ENCODE measurements around the gene CD244.

Gene CD244

GRCh38 chr1:160810486-160810885 lies 52.2 kb downstream of the CD244 start:
- DNase-seq (ENCODE audit: low spot score): no peak
- in situ Hi-C loops (cut with MboI; ENCODE audit: low sequenced_read_pairs, unreplicated experiment): no loop called here
- TF ChIP-seq CTCF (IDR thresholded peaks at IDR 0.05; ENCODE audit: borderline replicate concordance, control extremely low read depth, extremely low read depth, insufficient read depth, missing control alignments): no peak

- TF ChIP-seq CTCF (IDR thresholded peaks at IDR 0.05; ENCODE audit: borderline replicate concordance, control extremely low read depth, extremely low read depth, insufficient read depth, missing control alignments): no peak
- in situ Hi-C loops (cut with MboI; ENCODE audit: low sequenced_read_pairs, unreplicated experiment): no loop called here
- DNase-seq (ENCODE audit: low spot score): no peak
Observed at GRCh38 chr1:160808289-160808688, 54.4 kb downstream of the CD244 start.

- in situ Hi-C loops (cut with MboI; ENCODE audit: low sequenced_read_pairs, unreplicated experiment): no loop called here
- TF ChIP-seq CTCF (IDR thresholded peaks at IDR 0.05; ENCODE audit: borderline replicate concordance, control extremely low read depth, extremely low read depth, insufficient read depth, missing control alignments): no peak
- DNase-seq (ENCODE audit: low spot score): no peak
Observed at GRCh38 chr1:160807738-160808137, 54.9 kb downstream of the CD244 start.

- TF ChIP-seq CTCF (IDR thresholded peaks at IDR 0.05; ENCODE audit: borderline replicate concordance, control extremely low read depth, extremely low read depth, insufficient read depth, missing control alignments): no peak
- DNase-seq (ENCODE audit: low spot score): no peak
- in situ Hi-C loops (cut with MboI; ENCODE audit: low sequenced_read_pairs, unreplicated experiment): no loop called here
Observed at GRCh38 chr1:160807247-160807646, 55.4 kb downstream of the CD244 start.

- DNase-seq (ENCODE audit: low spot score): no peak
- in situ Hi-C loops (cut with MboI; ENCODE audit: low sequenced_read_pairs, unreplicated experiment): no loop called here
- no peak for TF ChIP-seq CTCF (IDR thresholded peaks at IDR 0.05; ENCODE audit: borderline replicate concordance, control extremely low read depth, extremely low read depth, insufficient read depth, missing control alignments)
Observed at GRCh38 chr1:160806784-160807183, 55.9 kb downstream of the CD244 start.

- in situ Hi-C loops (cut with MboI; ENCODE audit: low sequenced_read_pairs, unreplicated experiment): no loop called here
- TF ChIP-seq CTCF (IDR thresholded peaks at IDR 0.05; ENCODE audit: borderline replicate concordance, control extremely low read depth, extremely low read depth, insufficient read depth, missing control alignments): no peak
Observed at GRCh38 chr1:160806109-160806665, 56.5 kb downstream of the CD244 start.

More at GRCh38 chr1:160806109-160806665, 56.5 kb downstream of the CD244 start:
- no peak for DNase-seq (ENCODE audit: low spot score)
